HG03066 (cell line): ENCODE data around the gene IGFBPL1.
"Not testable (repeated sequence)": the region's sequence is repeated elsewhere in the genome, so short reads cannot be mapped to it uniquely, and the experiment has no call there.

Source experiments
- ATAC-seq: cut with Tn5 transposase; IDR thresholded peaks from one replicate; pipeline ENCODE4 v1.9.1; 2021; ENCODE audit warnings: low read depth; ENCODE audit not compliant: unreplicated experiment

Gene IGFBPL1, protein sequence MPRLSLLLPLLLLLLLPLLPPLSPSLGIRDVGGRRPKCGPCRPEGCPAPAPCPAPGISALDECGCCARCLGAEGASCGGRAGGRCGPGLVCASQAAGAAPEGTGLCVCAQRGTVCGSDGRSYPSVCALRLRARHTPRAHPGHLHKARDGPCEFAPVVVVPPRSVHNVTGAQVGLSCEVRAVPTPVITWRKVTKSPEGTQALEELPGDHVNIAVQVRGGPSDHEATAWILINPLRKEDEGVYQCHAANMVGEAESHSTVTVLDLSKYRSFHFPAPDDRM

DNA sequence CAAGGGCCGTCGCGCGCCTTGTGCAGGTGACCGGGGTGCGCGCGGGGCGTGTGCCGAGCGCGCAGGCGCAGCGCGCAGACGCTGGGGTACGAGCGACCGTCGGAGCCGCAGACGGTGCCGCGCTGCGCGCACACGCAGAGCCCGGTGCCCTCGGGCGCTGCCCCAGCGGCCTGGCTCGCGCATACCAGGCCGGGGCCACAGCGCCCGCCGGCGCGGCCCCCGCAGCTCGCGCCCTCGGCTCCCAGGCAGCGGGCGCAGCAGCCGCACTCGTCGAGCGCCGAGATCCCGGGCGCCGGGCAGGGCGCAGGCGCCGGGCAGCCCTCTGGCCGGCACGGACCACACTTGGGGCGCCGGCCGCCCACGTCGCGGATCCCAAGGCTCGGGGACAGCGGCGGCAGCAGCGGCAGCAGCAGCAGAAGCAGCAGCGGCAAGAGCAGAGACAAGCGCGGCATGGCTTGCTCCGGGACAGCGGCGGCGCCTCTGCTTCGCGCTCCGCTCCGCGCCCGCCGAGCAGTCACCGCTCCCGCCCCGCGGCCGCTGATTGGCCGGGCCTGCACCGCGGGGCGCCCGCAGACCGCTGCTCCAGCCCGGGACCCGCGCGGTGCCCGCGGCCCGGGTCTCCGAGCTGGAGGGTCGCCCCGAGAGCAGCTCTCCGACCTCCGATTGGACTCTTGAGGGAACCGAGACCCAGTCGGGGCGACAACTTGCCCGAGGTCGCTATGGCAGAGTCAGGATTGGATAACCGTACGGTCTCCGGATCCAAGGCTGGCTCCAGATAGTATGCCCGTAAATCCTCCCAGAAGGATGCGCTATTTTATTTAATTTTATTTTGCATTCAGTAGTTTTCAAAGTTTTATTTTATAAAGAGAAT, at the start of gene IGFBPL1:
TSS of gene IGFBPL1 (minus strand) at position 482 of the 871 bp plus-strand sequence. CDS start at position 452, 30 bp downstream.
- ATAC-seq, result no peak

DNA sequence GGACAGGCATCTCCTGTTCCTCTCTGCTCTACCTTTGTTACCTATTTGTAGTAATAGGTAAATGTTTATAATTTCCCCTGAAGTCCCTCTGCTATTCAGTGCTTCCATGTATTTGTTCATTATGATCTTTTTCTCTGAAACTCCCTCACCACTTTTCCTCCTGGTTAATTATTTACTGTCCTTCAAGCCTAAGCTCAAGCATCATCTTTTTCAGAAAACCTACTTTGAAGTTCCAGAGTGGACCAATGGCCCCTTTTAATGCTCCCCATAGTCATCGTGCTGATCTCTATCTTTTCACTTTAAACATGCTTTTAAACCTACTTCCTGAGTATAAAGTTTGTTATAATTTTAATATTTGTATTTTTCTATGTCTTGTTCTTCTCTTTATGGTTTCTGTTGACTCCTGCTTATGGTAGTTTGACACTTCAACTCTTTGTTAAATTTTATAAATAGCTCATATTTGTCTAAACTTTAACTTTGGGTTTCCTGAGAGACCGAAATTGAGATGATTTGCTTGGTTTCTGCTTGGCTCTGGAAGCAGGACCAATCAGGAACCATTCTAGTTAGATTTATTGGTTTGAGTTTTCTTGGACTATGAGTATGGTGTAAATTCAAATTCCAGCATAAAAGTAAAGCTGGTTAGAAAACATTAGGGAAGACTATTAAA, 48.5 kb upstream of the IGFBPL1 start:
- ATAC-seq, result not testable (repeated sequence)

GRCh38 chr9:38467404-38467803, 43.1 kb upstream of the IGFBPL1 start:
- ATAC-seq, result no peak

DNA sequence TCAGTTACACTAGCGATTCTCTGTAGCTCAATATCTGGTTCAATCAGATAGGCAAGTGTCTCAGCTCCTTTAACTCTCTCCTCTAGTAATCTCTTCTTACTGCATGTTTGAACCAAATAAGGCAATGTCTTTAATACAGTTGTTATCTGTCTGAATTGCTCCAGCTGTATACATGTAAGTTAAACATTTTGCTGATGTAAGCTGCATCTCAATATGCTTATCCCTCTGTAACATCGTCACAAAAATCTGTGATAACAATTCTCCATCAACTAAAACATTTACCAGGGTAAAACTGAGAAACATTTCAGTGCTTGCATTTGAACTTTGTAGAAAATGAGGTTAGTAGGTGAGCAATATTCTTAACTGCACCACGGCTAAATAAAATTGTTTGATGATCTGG, 29.6 kb upstream of the IGFBPL1 start:
- ATAC-seq, result no peak

DNA sequence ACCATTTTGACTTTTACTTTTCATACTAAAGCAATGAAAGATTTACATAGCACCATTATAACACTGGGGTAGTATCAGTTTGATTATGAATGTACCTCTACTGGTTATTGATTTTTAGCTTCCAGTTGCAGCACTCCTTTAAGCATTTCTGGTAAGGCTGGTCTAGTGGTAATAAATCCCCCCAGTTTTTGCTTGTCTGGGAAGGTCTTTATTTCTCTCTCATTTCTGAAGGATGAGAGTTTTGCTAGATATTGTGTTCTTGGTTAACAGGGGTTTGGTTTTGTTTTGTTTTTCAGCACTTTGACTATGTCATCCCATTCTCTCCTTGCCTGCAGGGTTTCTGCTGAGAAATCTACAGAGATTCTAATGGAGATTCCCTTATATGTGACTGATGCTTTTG, 26.9 kb upstream of the IGFBPL1 start:
- ATAC-seq, result no peak

GRCh38 chr9:38447703-38448102, 23.4 kb upstream of the IGFBPL1 start:
- ATAC-seq, result no peak

GRCh38 chr9:38445154-38446043, 21.1 kb upstream of the IGFBPL1 start:
- peak; percentile 82 for ATAC-seq

DNA sequence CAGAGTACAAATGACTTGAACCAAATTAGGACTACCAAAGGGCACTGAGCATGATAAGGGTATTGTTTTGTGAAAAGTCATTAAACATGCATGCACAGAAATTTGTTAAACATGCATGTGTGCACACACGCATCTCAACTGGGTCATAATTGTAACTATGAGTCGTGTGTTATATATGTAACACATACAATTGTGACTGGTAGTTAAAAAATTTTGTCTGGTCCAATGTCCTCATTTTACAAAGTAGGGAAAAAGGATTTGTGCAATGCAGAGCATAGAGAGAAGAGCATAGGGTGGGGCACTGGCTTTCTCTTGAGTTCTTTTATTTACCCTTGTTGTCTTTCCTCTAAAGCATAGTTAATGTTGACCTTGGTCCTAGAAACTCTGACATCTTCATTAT, 19.3 kb upstream of the IGFBPL1 start:
- ATAC-seq, result no peak

DNA sequence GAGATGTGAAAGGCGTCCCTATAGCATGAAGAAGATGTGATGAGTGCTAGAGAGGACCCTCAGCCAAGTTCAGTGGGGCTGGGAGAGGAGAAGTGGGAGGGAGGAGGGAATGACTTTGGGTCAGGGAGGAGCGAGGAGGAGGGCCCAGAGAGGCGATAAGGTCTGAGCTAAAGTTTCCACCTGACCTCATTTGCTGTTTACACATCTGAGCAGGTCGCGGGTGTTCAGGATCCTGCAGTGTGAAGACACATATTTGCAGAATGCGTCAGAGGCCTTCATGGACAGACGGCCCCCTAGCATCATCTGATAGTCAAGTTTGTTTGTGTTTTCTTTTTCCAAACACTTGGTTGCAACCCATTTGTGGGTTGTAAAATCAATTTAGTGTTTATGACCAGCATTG, 18.9 kb upstream of the IGFBPL1 start:
- ATAC-seq, result no peak

DNA sequence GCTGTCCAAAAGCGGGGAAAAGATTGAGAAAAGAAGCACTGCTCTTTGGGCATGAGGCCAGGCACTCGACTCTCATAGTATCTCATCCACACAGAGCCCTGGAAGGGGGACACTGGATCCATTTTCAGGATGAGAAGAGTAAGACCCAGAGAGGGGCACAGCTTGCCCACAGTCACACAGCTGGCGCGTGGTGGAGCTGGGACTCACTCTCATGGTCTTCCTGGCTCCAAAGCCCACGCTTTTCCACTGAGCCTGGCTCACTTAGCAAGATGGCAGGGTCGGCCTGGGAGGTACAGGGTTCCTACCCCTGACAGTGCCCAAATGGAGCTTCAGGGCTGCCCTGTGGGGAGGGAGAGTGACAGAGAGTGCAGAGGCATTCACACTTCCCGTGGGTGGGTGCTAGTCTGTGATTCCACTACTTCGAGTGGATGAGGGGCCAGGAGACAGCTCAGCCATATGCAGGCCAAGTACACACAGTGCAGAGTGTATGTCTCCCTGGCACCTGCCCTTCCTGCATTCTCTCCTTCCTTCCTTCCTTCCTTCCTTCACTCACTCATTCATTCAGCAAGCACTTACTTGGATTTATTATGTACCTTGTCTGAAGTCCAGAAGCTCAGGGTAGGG, 18.3 kb upstream of the IGFBPL1 start:
- ATAC-seq, result no peak

GRCh38 chr9:38441347-38442085, 17.3 kb upstream of the IGFBPL1 start:
- ATAC-seq, result no peak

GRCh38 chr9:38440516-38440915, 16.3 kb upstream of the IGFBPL1 start:
- no peak for ATAC-seq

DNA sequence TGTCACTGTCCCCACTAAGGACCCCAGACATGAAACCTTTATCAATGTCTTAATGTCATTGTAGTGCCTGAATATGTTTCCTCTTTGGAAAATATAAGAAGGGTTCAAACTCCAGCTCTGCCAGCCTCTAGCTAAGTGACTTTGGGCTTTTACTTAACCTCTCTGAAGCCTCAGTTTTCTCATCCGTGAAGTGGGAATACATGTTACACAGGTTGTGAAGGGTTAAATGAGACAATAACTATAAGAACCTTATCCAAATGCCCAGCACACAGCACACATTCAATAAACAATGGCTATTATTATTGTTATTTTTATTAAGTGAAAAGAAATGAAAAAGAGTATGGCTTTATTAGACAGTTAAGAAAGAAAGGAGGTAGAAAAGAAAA, 15.7 kb upstream of the IGFBPL1 start:
- no peak for ATAC-seq

- ATAC-seq, result no peak
Measured at GRCh38 chr9:38439291-38439915, 15.1 kb upstream of the IGFBPL1 start.

GRCh38 chr9:38437193-38437823, 13.1 kb upstream of the IGFBPL1 start:
- no peak for ATAC-seq

DNA sequence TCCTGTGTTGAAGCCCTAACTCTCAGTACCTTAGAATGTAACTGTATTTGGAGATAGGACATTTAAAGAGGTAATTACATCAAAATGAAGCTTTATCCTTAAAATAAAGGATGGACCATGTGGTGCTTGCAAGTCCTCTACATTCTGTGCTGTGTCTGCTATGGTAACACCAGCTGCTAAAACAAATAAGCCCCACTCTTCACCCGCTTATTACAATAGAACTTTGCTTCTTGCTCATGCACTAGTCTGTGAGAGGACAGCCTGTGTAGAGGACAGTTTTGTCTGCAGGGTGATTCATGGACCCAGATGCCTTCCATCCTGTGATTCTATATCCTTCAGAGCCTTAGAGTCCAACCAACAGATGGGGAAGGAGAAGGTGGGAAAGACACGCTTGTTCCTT, 12.5 kb upstream of the IGFBPL1 start:
- ATAC-seq, result no peak

GRCh38 chr9:38435521-38435920, 11.3 kb upstream of the IGFBPL1 start:
- ATAC-seq, result no peak

DNA sequence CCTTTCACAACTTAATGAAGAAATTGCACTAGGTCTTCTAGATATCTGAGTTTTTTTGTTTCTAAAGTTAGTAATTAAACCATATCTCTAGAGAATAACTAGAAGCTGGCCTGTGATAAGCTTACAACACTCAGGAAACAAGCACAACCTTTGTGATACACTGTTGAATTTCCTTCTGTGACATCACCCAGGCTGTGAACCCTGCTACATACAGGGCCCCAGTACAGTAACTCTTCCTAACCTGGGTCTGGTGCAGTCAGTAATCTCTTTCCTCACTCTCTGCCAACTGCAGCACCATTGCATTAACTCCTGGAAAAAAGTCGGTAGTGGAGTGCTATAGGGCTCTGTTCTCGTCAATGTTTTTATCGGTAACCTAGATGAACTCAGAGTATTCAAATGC, 10.6 kb upstream of the IGFBPL1 start:
- no peak for ATAC-seq
